ENCODE data around the gene CCDC167. TPM values are rescaled to one million over a fixed set of nuclear protein-coding genes. Genes with fewer than 3 reads are reported as not detected.

The CCDC167 gene
- total RNA-seq, 1 donor from 2014 or later, result 82.7 TPM

GRCh38 chr6:37534893-37535292 lies 35.2 kb upstream of the CCDC167 start:
- no peak for TF ChIP-seq CTCF (IDR thresholded peaks at IDR 0.05; ENCODE audit: insufficient read depth, low read length, poor library complexity, severe bottlenecking)
- Histone ChIP-seq H3K27me3 (ENCODE audit: control insufficient read depth, insufficient read depth, low read length) (peaks cover 64% of the 10 kb centered on the region), H3K4me3 (ENCODE audit: low read depth, low read length) (no peak overlapping the region), H3K36me3 (ENCODE audit: control insufficient read depth, insufficient read depth, low read length) (no peaks in the 10 kb centered on the region)
- DNase-seq (ENCODE audit: low read depth), result no peak

GRCh38 chr6:37532122-37532521 lies 32.4 kb upstream of the CCDC167 start:
- Histone ChIP-seq H3K27me3 (ENCODE audit: control insufficient read depth, insufficient read depth, low read length) (peaks cover 61% of the 10 kb centered on the region), H3K4me3 (ENCODE audit: low read depth, low read length) (no peak overlapping the region), H3K36me3 (ENCODE audit: control insufficient read depth, insufficient read depth, low read length) (no peaks in the 10 kb centered on the region)
- DNase-seq (ENCODE audit: low read depth), result no peak
- TF ChIP-seq CTCF (IDR thresholded peaks at IDR 0.05; ENCODE audit: insufficient read depth, low read length, poor library complexity, severe bottlenecking), result no peak

GRCh38 chr6:37531437-37532036 lies 31.8 kb upstream of the CCDC167 start:
- H3K36me3 ChIP-seq (ENCODE audit: control insufficient read depth, insufficient read depth, low read length), result no peaks in the 10 kb centered on the region
- DNase-seq (ENCODE audit: low read depth), result no peak
- no peak overlapping the region for H3K4me3 ChIP-seq (ENCODE audit: low read depth, low read length)
- H3K27me3 ChIP-seq (ENCODE audit: control insufficient read depth, insufficient read depth, low read length), result peaks cover 60% of the 10 kb centered on the region
- no peak for TF ChIP-seq CTCF (IDR thresholded peaks at IDR 0.05; ENCODE audit: insufficient read depth, low read length, poor library complexity, severe bottlenecking)

- Histone ChIP-seq H3K27me3 (ENCODE audit: control insufficient read depth, insufficient read depth, low read length) (peaks cover 55% of the 10 kb centered on the region), H3K36me3 (ENCODE audit: control insufficient read depth, insufficient read depth, low read length) (no peaks in the 10 kb centered on the region), H3K4me3 (ENCODE audit: low read depth, low read length) (no peak overlapping the region)
- no peak for DNase-seq (ENCODE audit: low read depth)
- no peak for TF ChIP-seq CTCF (IDR thresholded peaks at IDR 0.05; ENCODE audit: insufficient read depth, low read length, poor library complexity, severe bottlenecking)
Observed at GRCh38 chr6:37531026-37531425, 31.3 kb upstream of the CCDC167 start.

GRCh38 chr6:37530297-37530696 lies 30.6 kb upstream of the CCDC167 start:
- H3K27me3 ChIP-seq (ENCODE audit: control insufficient read depth, insufficient read depth, low read length), result peaks cover 47% of the 10 kb centered on the region

More at GRCh38 chr6:37530297-37530696, 30.6 kb upstream of the CCDC167 start:
- Histone ChIP-seq H3K4me3 (ENCODE audit: low read depth, low read length) (no peak overlapping the region), H3K36me3 (ENCODE audit: control insufficient read depth, insufficient read depth, low read length) (no peaks in the 10 kb centered on the region)
- DNase-seq (ENCODE audit: low read depth), result no peak
- TF ChIP-seq CTCF (IDR thresholded peaks at IDR 0.05; ENCODE audit: insufficient read depth, low read length, poor library complexity, severe bottlenecking), result no peak
